Pancreas (tissue), 10 donors: Measurements from ENCODE around the gene WWOX. TPM values are rescaled to one million over a fixed set of nuclear protein-coding genes. Genes with fewer than 3 reads are reported as not detected.

Experiments used
- ATAC-seq, 4 donors: fragments of 200-7000 bp; cut with Tn5 transposase; one replicate each; pipeline versions ENCODE4 v1.8.0 to v1.9.1; 2020; ENCODE audit warnings: mild to moderate bottlenecking in 4 of 4, moderate library complexity in 4 of 4
- DNase-seq, 6 donors: peaks; one replicate each; pipeline ENCODE4 v3.0.0-alpha.2; 2020
- FAIRE-seq: peaks from 2 replicates; lab custom pipeline; 2012; peaks lifted over from hg19 to GRCh38; lab: Jason Lieb, UNC
- H3K27ac ChIP-seq, 4 donors: fragments of 200-600 bp; sonication (generic); 1 replicate in 3 of 4; 2 replicates in 1 of 4; pipeline versions ENCODE4 v1.5.0 to v1.8.0; 2020
- H3K27me3 ChIP-seq, 4 donors: fragments of 200-600 bp; one replicate each; pipeline ENCODE4 v1.8.0; 2021
- H3K36me3 ChIP-seq, 3 donors: fragments of 200-600 bp; sonication (generic) in 1 of 3; one replicate each; pipeline versions ENCODE4 v1.5.0 to v1.8.0; 2020 to 2021
- H3K4me1 ChIP-seq, 3 donors: fragments of 200-600 bp; one replicate each; pipeline ENCODE4 v1.8.0; 2021
- H3K4me3 ChIP-seq, 4 donors: fragments of 200-600 bp; sonication (generic) in 2 of 4; one replicate each; pipeline versions ENCODE4 v1.5.0 to v1.8.0; 2020 to 2021
- H3K9me3 ChIP-seq, 4 donors: fragments of 200-600 bp; one replicate each; pipeline ENCODE4 v1.8.0; 2021
- WGBS, 2 donors: extraction: QIAGEN DNeasy Blood & Tissue Kit; methylation state at CpG; one replicate each; pipeline ENCODE4 v1.1.7; 2013; 5-methylcytosine and 5-hydroxymethylcytosine counted together
- intact Hi-C, 3 donors: fragments of 100-400 bp; cut with DNase I; formaldehyde crosslinking; loops; one replicate each; pipeline versions ENCODE4 v1.11.1 to v1.14.2; 2022
- polyA plus RNA-seq, 2 donors: library from polyadenylated mRNA; stranded (reverse); fragments of 200-250 nt; gene quantifications; one replicate each; pipeline ENCODE4 v1.2.3, GENCODE V29; 2013
- total RNA-seq, 6 donors: library from RNA; stranded (reverse); fragmentation: NEBNext Ultra II Directional in 4 of 6; extraction: Animal tissue kit (Norgen Biotek cat#: 25700) in 4 of 6; gene quantifications; one replicate each; pipeline versions ENCODE4 v1.2.1 to v1.2.4, GENCODE V29; 2021 to 2023
- TF ChIP-seq, protein P1 (sequence below), 4 donors: fragments of 200-600 bp; sonication (generic) in 3 of 4; IDR thresholded peaks; one replicate each; pipeline versions ENCODE4 v1.5.0 to v1.8.0; 2021; ENCODE audit warnings: antibody characterized with exemption in 4 of 4
- donor health status: healthy with polysubstance abuse.
- donor health status: DM: no; HTN: no; CAD: no; lungs with moderate emphysema.
- donor health status: DM: no; HTN: no; CAD: no.
- donor health status: control.
- donor health status: control.
- donor health status: Bipolar disorder and iron deficiency.
- donor health status: DM: yes; HTN: yes; CAD: no.
- donor health status: DM: no; HTN: no; CAD: no.
- donor health status: DM: no; HTN: no; CAD: no.
- donor health status: DM: yes; HTN: yes; CAD: no.

Gene WWOX
- total and polyA plus RNA-seq, 8 donors: 6.8 to 14.4 (median 10.8) TPM

DNA sequence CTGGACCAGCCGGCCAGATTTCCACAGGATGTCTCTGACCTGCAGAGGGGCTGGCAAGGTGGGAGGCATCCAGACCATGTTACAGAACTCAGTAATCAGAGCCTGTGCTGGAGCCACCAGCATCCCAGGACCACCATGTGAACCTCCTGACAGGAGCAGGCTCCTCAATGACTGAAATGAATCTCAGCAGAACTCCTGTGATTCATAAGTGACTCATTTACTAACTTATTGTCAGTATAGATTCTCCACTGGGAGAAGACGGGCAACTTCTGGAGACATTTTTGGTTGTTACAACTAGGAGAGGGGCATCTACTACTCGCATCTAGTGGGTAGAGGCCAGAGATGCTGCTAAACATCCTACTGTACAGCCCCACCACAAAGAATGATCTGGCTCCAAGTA, 3.1 kb upstream of the WWOX start:
- intact Hi-C loops: no loop called here
- Histone ChIP-seq H3K4me1 (peaks cover 0 to 4% (median 0%) of the 10 kb centered on the region in 3 donors), H3K9me3 (no peaks in the 10 kb centered on the region), H3K36me3 (no peaks in the 10 kb centered on the region), H3K27me3 (no peaks in the 10 kb centered on the region), H3K4me3 (no peak overlapping the region), H3K27ac (no peak overlapping the region)
- TF ChIP-seq, protein P1, sequence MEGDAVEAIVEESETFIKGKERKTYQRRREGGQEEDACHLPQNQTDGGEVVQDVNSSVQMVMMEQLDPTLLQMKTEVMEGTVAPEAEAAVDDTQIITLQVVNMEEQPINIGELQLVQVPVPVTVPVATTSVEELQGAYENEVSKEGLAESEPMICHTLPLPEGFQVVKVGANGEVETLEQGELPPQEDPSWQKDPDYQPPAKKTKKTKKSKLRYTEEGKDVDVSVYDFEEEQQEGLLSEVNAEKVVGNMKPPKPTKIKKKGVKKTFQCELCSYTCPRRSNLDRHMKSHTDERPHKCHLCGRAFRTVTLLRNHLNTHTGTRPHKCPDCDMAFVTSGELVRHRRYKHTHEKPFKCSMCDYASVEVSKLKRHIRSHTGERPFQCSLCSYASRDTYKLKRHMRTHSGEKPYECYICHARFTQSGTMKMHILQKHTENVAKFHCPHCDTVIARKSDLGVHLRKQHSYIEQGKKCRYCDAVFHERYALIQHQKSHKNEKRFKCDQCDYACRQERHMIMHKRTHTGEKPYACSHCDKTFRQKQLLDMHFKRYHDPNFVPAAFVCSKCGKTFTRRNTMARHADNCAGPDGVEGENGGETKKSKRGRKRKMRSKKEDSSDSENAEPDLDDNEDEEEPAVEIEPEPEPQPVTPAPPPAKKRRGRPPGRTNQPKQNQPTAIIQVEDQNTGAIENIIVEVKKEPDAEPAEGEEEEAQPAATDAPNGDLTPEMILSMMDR (IDR thresholded peaks at IDR 0.05): no peak
- 68 to 86% methylated on average over 3 of the region's 3 CpGs for WGBS, 2 donors
- ATAC-seq (no peak), FAIRE-seq (no peak), DNase-seq (no peak)

DNA sequence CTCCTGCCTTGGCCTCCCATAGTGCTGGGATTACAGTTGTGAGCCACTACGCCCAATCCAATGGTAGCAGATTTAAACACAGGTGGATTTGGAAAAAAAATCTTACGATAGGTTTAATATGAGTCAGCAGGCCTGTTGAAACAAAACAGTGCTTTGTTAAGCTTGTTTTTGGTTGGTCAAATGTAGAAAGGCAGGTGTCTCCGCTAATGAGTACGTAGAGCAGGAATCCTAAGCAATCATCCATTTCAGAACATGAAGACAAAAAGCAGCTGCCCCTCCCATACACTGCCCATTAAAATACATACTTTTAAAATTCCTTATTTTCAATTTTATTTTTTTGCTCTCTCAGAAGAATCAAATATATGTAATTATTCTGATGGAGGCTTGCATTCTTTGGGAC, 1.9 kb upstream of the WWOX start:
- intact Hi-C loops: no loop called here
- DNase-seq: no peak
- ATAC-seq: no peak
- TF ChIP-seq, protein P1 (IDR thresholded peaks at IDR 0.05): no peak
- no peaks in the 10 kb centered on the region for H3K9me3 ChIP-seq
- peaks cover 0 to 4% (median 0%) of the 10 kb centered on the region in 3 donors for H3K4me1 ChIP-seq
- H3K27me3 ChIP-seq: no peaks in the 10 kb centered on the region
- 95% methylated on average over 4 of the region's 4 CpGs for WGBS, 2 donors
- H3K36me3 ChIP-seq: no peaks in the 10 kb centered on the region
- no peak overlapping the region for H3K4me3 ChIP-seq
- H3K27ac ChIP-seq: no peak overlapping the region
- no peak for FAIRE-seq

DNA sequence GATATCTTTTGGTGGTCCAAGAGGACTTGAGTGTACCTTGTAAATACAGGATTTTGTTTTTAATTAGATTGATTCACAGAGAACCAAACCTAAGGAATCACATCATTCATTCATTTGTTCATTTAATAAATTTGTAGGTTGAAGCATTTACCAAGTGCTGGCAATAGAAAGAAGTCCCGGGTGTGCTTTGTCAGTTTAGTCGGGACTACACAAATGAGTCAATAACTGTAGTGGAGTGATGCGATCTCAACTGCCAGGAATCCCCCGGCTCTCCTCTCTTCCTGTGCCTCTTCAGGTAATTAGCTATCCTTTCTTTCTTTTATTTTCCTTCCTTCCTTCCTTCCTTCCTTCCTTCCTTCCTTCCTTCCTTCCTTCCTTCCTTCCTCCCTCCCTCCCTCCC, 1.4 kb upstream of the WWOX start:
- FAIRE-seq (no peak), DNase-seq (no peak), ATAC-seq (no peak)
- no peak overlapping the region for H3K27ac ChIP-seq
- no peaks in the 10 kb centered on the region for H3K27me3 ChIP-seq
- 73 to 78% methylated on average over 4 of the region's 4 CpGs for WGBS, 2 donors
- TF ChIP-seq, protein P1 (IDR thresholded peaks at IDR 0.05): no peak
- H3K36me3 ChIP-seq: no peaks in the 10 kb centered on the region
- peaks cover 0 to 4% (median 0%) of the 10 kb centered on the region in 3 donors for H3K4me1 ChIP-seq
- H3K4me3 ChIP-seq: no peak overlapping the region
- intact Hi-C loops: no loop called here
- H3K9me3 ChIP-seq: no peaks in the 10 kb centered on the region

DNA sequence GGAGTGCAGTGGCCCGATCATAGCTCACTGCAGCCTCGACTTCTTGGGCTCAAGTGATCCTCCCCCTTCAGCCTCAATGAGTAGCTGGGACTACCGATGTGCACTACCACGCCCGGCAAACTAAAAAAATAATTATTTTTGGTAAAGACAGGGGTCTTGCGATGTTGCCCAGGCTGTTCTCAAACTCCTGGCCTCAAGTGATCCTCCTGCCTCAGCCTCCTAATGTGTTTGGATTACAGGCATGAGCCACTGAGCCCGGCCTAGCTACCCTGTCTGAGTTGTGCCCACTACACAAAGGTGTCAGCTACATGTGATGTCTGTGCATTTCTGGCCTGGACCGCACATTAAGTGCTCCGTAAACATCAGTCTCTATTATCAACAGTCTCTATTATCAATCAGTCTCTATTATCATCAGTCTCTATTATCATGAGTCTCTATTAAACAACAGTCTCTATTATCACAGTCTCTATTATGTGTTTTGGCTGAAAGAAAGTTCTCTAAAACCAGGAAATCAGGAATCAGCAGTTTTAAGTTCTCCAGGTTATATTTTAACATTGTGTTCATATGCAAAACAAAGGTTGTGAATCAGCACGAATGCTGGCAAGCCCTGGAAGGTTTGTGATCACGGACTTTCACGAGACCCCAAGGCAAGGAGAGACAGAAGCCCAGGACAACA, 721 bp upstream of the WWOX start:
- WGBS, 2 donors: 57 to 59% methylated on average over 12 of the region's 12 CpGs
- H3K36me3 ChIP-seq: no peaks in the 10 kb centered on the region
- peak overlapping the region; percentile 73 to 87 (median 82) for H3K27ac ChIP-seq
- peaks cover 0 to 4% (median 0%) of the 10 kb centered on the region in 3 donors for H3K4me1 ChIP-seq
- peak overlapping the region; percentile 73 to 99 (median 88) for H3K4me3 ChIP-seq
- ATAC-seq (no peak), FAIRE-seq (no peak), DNase-seq (peak in 1 of 6 donors; percentile 22)
- H3K9me3 ChIP-seq: no peaks in the 10 kb centered on the region
- intact Hi-C loops: no loop called here
- TF ChIP-seq, protein P1 (IDR thresholded peaks at IDR 0.05): no peak
- H3K27me3 ChIP-seq: no peaks in the 10 kb centered on the region

DNA sequence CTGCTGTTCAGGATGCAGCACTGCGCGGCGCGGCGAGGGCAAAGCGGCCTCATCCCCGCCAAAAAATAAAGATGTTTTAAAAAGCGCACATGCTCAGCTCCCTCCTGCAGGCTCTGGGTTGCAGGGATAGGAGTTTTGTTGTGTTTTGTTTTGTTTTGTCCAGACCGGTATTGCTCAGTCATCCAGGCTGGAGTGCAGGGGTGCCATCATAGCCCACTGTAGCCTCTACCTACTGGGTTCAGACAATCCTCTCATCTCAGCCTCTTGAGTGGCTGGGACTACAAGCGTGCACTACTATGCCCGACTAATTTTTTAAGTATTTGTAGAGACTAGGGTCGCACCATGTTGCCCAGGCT, 636 bp downstream of the WWOX start:
- H3K27ac ChIP-seq: peak overlapping the region; percentile 73 to 92 (median 86)
- DNase-seq: no peak
- TF ChIP-seq, protein P1 (IDR thresholded peaks at IDR 0.05): peak in 2 of 4 donors; percentile 82 to 90
- FAIRE-seq: no peak
- no peaks in the 10 kb centered on the region for H3K27me3 ChIP-seq
- peak overlapping the region; percentile 73 to 99 (median 88) for H3K4me3 ChIP-seq
- H3K4me1 ChIP-seq: peaks cover 0 to 4% (median 0%) of the 10 kb centered on the region in 3 donors
- H3K9me3 ChIP-seq: no peaks in the 10 kb centered on the region
- intact Hi-C loops: no loop called here
- peak in 1 of 4 donors; percentile 71 for ATAC-seq
- H3K36me3 ChIP-seq: no peaks in the 10 kb centered on the region
- 5 to 6% methylated on average over 12 of the region's 12 CpGs for WGBS, 2 donors
